ENCODE data around the gene LMO7.

Gene LMO7

DNA sequence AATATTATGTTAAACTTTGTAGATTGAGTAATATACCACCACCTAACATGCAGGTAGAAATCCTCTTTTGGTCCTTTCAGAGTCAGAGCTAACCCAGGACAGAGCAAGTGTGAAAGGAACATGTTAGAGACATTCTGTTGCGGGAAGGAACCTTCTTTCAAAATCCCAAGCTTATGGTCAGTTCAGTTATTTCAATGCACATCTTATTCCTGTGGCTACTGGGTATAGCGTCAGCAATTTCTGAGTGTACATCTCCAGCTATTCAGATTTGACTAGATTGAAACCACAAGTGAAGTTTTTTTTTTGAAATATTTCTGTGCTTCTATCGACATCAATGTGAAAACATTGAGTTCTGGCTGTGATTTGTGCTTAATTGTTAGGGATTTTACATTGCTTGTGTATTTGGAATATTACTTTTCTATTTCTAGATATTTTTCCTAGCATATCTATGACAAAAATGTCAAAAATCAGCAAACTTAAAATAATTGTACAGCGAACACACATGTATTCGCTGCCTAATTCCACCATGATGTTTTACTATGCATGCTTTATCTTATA is 165.3 kb downstream of the LMO7 start:
- Histone ChIP-seq H3K27ac (replicated peaks) (no peak overlapping the region), H3K27me3 (ENCODE audit: insufficient read depth, poor library complexity, severe bottlenecking) (no peaks in the 10 kb centered on the region), H3K4me3 (replicated peaks; ENCODE audit: insufficient read depth, low read length) (no peak overlapping the region)
- DNase-seq (ENCODE audit: low read depth in 1 of 2, low spot score in 1 of 2), result no peak
- no peak for TF ChIP-seq CTCF (IDR thresholded peaks at IDR 0.05; ENCODE audit: insufficient read depth, low read length)
- TF ChIP-seq SPI1 (IDR thresholded peaks at IDR 0.05; ENCODE audit: borderline replicate concordance, low read depth), result no peak
- TF ChIP-seq, protein P1, sequence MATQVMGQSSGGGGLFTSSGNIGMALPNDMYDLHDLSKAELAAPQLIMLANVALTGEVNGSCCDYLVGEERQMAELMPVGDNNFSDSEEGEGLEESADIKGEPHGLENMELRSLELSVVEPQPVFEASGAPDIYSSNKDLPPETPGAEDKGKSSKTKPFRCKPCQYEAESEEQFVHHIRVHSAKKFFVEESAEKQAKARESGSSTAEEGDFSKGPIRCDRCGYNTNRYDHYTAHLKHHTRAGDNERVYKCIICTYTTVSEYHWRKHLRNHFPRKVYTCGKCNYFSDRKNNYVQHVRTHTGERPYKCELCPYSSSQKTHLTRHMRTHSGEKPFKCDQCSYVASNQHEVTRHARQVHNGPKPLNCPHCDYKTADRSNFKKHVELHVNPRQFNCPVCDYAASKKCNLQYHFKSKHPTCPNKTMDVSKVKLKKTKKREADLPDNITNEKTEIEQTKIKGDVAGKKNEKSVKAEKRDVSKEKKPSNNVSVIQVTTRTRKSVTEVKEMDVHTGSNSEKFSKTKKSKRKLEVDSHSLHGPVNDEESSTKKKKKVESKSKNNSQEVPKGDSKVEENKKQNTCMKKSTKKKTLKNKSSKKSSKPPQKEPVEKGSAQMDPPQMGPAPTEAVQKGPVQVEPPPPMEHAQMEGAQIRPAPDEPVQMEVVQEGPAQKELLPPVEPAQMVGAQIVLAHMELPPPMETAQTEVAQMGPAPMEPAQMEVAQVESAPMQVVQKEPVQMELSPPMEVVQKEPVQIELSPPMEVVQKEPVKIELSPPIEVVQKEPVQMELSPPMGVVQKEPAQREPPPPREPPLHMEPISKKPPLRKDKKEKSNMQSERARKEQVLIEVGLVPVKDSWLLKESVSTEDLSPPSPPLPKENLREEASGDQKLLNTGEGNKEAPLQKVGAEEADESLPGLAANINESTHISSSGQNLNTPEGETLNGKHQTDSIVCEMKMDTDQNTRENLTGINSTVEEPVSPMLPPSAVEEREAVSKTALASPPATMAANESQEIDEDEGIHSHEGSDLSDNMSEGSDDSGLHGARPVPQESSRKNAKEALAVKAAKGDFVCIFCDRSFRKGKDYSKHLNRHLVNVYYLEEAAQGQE (IDR thresholded peaks at IDR 0.05; ENCODE audit: insufficient replicate concordance, low read depth), result no peak
- no peak for TF ChIP-seq GABPA (IDR thresholded peaks at IDR 0.05; ENCODE audit: low read depth)
- TF ChIP-seq POLR2AphosphoS5 (IDR thresholded peaks at IDR 0.05; ENCODE audit: low read depth), result no peak

- Histone ChIP-seq H3K27me3 (ENCODE audit: insufficient read depth, poor library complexity, severe bottlenecking) (no peaks in the 10 kb centered on the region), H3K4me3 (replicated peaks; ENCODE audit: insufficient read depth, low read length) (no peak overlapping the region), H3K27ac (replicated peaks) (no peak overlapping the region)
- DNase-seq (ENCODE audit: low read depth in 1 of 2, low spot score in 1 of 2), result no peak
- TF ChIP-seq POLR2AphosphoS5 (IDR thresholded peaks at IDR 0.05; ENCODE audit: low read depth) (no peak), CTCF (IDR thresholded peaks at IDR 0.05; ENCODE audit: insufficient read depth, low read length) (no peak), GABPA (IDR thresholded peaks at IDR 0.05; ENCODE audit: low read depth) (no peak), SPI1 (IDR thresholded peaks at IDR 0.05; ENCODE audit: borderline replicate concordance, low read depth) (no peak)
- TF ChIP-seq, protein P1 (IDR thresholded peaks at IDR 0.05; ENCODE audit: insufficient replicate concordance, low read depth), result no peak
Measured at GRCh38 chr13:75802161-75802560, 166.0 kb downstream of the LMO7 start.

GRCh38 chr13:75803164-75803611 is 167.1 kb downstream of the LMO7 start:
- no peaks in the 10 kb centered on the region for H3K27me3 ChIP-seq (ENCODE audit: insufficient read depth, poor library complexity, severe bottlenecking)
- no peak overlapping the region for H3K4me3 ChIP-seq (replicated peaks; ENCODE audit: insufficient read depth, low read length)
- DNase-seq (ENCODE audit: low read depth in 1 of 2, low spot score in 1 of 2), result no peak
- TF ChIP-seq SPI1 (IDR thresholded peaks at IDR 0.05; ENCODE audit: borderline replicate concordance, low read depth) (no peak), POLR2AphosphoS5 (IDR thresholded peaks at IDR 0.05; ENCODE audit: low read depth) (no peak), GABPA (IDR thresholded peaks at IDR 0.05; ENCODE audit: low read depth) (no peak), CTCF (IDR thresholded peaks at IDR 0.05; ENCODE audit: insufficient read depth, low read length) (no peak)
- TF ChIP-seq, protein P1 (IDR thresholded peaks at IDR 0.05; ENCODE audit: insufficient replicate concordance, low read depth), result no peak
- H3K27ac ChIP-seq (replicated peaks), result no peak overlapping the region
